Transverse colon (tissue), 4 donors: ENCODE results near the gene GAS2. TPM values are rescaled to one million over a fixed set of nuclear protein-coding genes. Genes with fewer than 3 reads are reported as not detected.

Experiments
- DNase-seq: peaks from one replicate; pipeline ENCODE4 v3.0.0-alpha.2; 2019
- H3K27ac ChIP-seq, 4 donors: fragments of 200-600 bp; sonication (generic); 2 replicates each; pipeline ENCODE4 v1.5.1; 2016 to 2018; ENCODE audit warnings: inconsistent platforms in 4 of 4
- H3K27me3 ChIP-seq: fragments of 200-600 bp; sonication (generic); 2 replicates; pipeline ENCODE4 v1.5.1; 2017; ENCODE audit warnings: inconsistent platforms
- H3K36me3 ChIP-seq, 4 donors: fragments of 200-600 bp; sonication (generic); 2 replicates each; pipeline ENCODE4 v1.5.1; 2017 to 2019; ENCODE audit warnings: inconsistent platforms in 4 of 4
- H3K4me1 ChIP-seq, 4 donors: fragments of 200-600 bp; sonication (generic); 2 replicates each; pipeline ENCODE4 v1.5.1; 2017 to 2020; ENCODE audit warnings: inconsistent platforms in 4 of 4
- H3K4me3 ChIP-seq, 4 donors: fragments of 200-600 bp; sonication (generic); 1 replicate in 1 of 4; 2 replicates in 3 of 4; pipeline versions ENCODE4 v1.5.1 to v1.6.1; 2017 to 2019; ENCODE audit warnings: inconsistent platforms in 4 of 4
- H3K9me3 ChIP-seq, 2 donors: fragments of 200-600 bp; sonication (generic); 2 replicates each; pipeline ENCODE4 v1.5.1; 2017 to 2019; ENCODE audit warnings: inconsistent platforms in 2 of 2
- EP300 ChIP-seq: sonication (generic); formaldehyde crosslinking; IDR thresholded peaks from one replicate; pipeline ENCODE4 v1.6.1; 2017; ENCODE audit warnings: antibody characterized with exemption, low read depth
- POLR2A ChIP-seq: fragments of 450-650 bp; IDR thresholded peaks from one replicate; pipeline ENCODE4 v1.6.1; 2016; ENCODE audit warnings: antibody characterized with exemption, mild to moderate bottlenecking, moderate library complexity
- POLR2AphosphoS5 ChIP-seq, 3 donors: sonication (generic); formaldehyde crosslinking; IDR thresholded peaks; one replicate each; pipeline ENCODE4 v1.6.1; 2016; ENCODE audit warnings: antibody characterized with exemption in 3 of 3
- WGBS, 2 donors: methylation state at CpG; one replicate each; pipeline ENCODE4 v1.1.5; 2018; ENCODE audit warnings: low coverage in 1 of 2; 5-methylcytosine and 5-hydroxymethylcytosine counted together
- in situ Hi-C, 4 donors: fragments of 200-750 bp; cut with MboI; loops; one replicate each; pipeline versions ENCODE4 v1.15.0 to v1.15.1; 2017; ENCODE audit warnings: low sequenced_read_pairs in 3 of 4, low pct_ligation_motif_present in 1 of 4, low pct_unique_long_range_greater_than_20kb in 1 of 4
- intact Hi-C: fragments of 100-400 bp; cut with DNase I; formaldehyde crosslinking; loops from one replicate; pipeline ENCODE4 v1.15.1; 2023; ENCODE audit warnings: low total_unique reads
- total RNA-seq, 4 donors: library from RNA; depleted of rRNA; stranded (reverse); fragments of >200 nt; gene quantifications; one replicate each; pipeline ENCODE4 v1.1.0, GENCODE V29; 2016
- TF ChIP-seq, protein P1 (sequence below), 5 experiments: fragments of 200-600 bp in 3 of 5; fragments of 450-650 bp in 2 of 5; sonication (generic) in 3 of 5; IDR thresholded peaks; 1 replicate in 2 of 5; 2 replicates in 3 of 5; pipeline ENCODE4 v1.5.1; 2016 to 2017; ENCODE audit warnings: antibody characterized with exemption in 5 of 5, inconsistent platforms in 3 of 5, mild to moderate bottlenecking in 2 of 5, moderate library complexity in 1 of 5

The GAS2 gene
- total RNA-seq, 4 donors from 2014 or later, result 2.2 to 8.3 (median 4.2) TPM; not detected in 1

DNA sequence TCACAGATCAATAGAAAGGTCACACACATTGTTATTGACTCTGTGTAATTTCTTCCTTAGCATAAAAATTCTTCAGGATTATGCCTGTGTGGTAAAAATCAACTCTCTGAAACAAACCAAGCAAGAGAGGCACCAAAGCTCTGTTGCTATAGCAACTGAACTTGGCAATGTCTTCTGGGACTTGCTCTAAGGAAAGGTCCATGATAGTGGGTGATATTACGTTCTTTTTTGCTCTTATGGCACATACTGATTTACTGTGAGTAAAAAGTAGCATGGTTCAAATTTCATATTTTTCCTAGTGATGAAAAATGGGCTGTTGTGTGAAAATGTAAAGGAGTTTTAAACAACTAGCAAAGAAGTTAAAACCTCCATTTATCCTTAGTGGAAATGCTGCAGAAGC lies 96.8 kb downstream of the GAS2 start:
- no peak overlapping the region for H3K27ac ChIP-seq
- in situ Hi-C loops (no loop called here), intact Hi-C loops (no loop called here)
- no peak for DNase-seq
- no peaks in the 10 kb centered on the region for H3K27me3 ChIP-seq
- no peaks in the 10 kb centered on the region for H3K4me1 ChIP-seq
- TF ChIP-seq, protein P1, sequence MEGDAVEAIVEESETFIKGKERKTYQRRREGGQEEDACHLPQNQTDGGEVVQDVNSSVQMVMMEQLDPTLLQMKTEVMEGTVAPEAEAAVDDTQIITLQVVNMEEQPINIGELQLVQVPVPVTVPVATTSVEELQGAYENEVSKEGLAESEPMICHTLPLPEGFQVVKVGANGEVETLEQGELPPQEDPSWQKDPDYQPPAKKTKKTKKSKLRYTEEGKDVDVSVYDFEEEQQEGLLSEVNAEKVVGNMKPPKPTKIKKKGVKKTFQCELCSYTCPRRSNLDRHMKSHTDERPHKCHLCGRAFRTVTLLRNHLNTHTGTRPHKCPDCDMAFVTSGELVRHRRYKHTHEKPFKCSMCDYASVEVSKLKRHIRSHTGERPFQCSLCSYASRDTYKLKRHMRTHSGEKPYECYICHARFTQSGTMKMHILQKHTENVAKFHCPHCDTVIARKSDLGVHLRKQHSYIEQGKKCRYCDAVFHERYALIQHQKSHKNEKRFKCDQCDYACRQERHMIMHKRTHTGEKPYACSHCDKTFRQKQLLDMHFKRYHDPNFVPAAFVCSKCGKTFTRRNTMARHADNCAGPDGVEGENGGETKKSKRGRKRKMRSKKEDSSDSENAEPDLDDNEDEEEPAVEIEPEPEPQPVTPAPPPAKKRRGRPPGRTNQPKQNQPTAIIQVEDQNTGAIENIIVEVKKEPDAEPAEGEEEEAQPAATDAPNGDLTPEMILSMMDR (IDR thresholded peaks at IDR 0.05), result no peak
- TF ChIP-seq POLR2AphosphoS5 (IDR thresholded peaks at IDR 0.05) (no peak), EP300 (no peak), POLR2A (no peak)
- 56 to 86% methylated on average over 1 of the region's 1 CpG for WGBS, 2 donors
- no peaks in the 10 kb centered on the region for H3K9me3 ChIP-seq
- no peaks in the 10 kb centered on the region for H3K36me3 ChIP-seq
- H3K4me3 ChIP-seq, result no peak overlapping the region

DNA sequence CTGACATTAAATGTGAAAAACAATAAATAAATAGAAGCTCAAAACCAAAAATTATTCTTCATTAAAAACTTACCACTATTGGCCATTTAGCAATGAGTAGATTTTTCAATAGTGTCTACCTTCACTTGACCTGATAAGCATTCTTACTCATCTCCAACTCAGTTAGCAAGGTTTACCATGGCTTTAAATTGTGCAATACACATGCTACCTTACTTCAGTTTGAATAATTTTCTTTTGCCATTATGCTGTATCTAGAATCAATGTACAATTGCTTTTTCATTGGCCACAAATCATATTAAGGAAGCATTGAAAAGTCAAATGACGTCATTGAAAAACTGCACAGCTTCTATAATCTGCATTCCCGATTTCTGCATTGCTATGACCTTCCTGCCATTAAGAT lies 98.3 kb downstream of the GAS2 start:
- 82 to 89% methylated on average over 2 of the region's 2 CpGs for WGBS, 2 donors
- TF ChIP-seq POLR2A (no peak), EP300 (no peak), POLR2AphosphoS5 (IDR thresholded peaks at IDR 0.05) (no peak)
- TF ChIP-seq, protein P1 (IDR thresholded peaks at IDR 0.05), result no peak
- Histone ChIP-seq H3K36me3 (no peaks in the 10 kb centered on the region), H3K4me1 (no peaks in the 10 kb centered on the region), H3K27me3 (no peaks in the 10 kb centered on the region), H3K9me3 (no peaks in the 10 kb centered on the region), H3K4me3 (no peak overlapping the region), H3K27ac (no peak overlapping the region)
- in situ Hi-C loops (no loop called here), intact Hi-C loops (no loop called here)
- DNase-seq, result no peak

DNA sequence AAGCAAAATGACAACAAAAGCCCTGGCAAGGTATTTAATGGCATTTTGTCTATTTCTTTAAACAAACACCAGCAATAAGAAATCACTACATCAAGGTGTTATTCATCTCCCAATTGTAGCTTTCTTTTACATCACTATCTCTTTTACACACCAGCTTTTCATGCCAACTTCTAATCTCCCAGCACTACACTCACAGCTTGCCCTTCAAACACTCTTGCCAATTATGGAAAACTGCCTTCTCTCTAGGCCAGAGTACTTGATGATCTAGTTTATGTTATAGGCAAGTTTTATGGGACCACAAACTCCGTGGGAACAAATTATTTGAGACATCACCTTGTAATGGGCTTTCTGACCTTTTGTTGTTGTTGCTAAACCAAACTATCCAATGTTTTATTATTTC lies 101.9 kb downstream of the GAS2 start:
- in situ Hi-C loops, result no loop called here
- DNase-seq, result no peak
- 11 to 36% methylated on average over 1 of the region's 1 CpG for WGBS, 2 donors
- Histone ChIP-seq H3K36me3 (no peaks in the 10 kb centered on the region), H3K27ac (no peak overlapping the region), H3K4me1 (no peaks in the 10 kb centered on the region), H3K9me3 (no peaks in the 10 kb centered on the region), H3K4me3 (no peak overlapping the region), H3K27me3 (no peaks in the 10 kb centered on the region)
- TF ChIP-seq POLR2A (no peak), EP300 (no peak), POLR2AphosphoS5 (IDR thresholded peaks at IDR 0.05) (no peak)
- TF ChIP-seq, protein P1 (IDR thresholded peaks at IDR 0.05), result no peak
- intact Hi-C loops, result no loop called here

DNA sequence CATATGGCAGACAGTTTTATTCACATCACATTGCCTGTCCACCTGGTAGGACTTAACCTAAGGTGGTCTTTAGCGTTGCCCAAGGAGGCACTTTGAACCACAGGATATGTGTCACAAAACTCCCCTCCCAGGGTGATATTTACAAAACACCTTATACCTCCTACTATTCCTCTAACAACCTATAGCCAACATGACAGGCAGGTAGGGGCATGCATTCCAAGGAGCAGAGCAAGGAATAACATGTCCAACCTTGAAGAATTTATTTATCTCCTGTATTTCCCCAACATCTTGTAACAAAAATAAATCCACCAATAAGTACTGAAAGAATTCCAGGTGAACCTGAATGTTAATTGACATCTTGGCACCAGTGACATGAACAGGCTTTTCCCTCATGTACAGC lies 102.7 kb downstream of the GAS2 start:
- TF ChIP-seq POLR2AphosphoS5 (IDR thresholded peaks at IDR 0.05) (no peak), EP300 (no peak), POLR2A (no peak)
- TF ChIP-seq, protein P1 (IDR thresholded peaks at IDR 0.05), result no peak
- Histone ChIP-seq H3K4me1 (no peaks in the 10 kb centered on the region), H3K4me3 (no peak overlapping the region), H3K27ac (no peak overlapping the region), H3K36me3 (no peaks in the 10 kb centered on the region), H3K27me3 (no peaks in the 10 kb centered on the region), H3K9me3 (no peaks in the 10 kb centered on the region)
- in situ Hi-C loops (no loop called here), intact Hi-C loops (no loop called here)
- DNase-seq, result no peak
- 83% methylated on average over 1 of the region's 1 CpG for WGBS, 2 donors
